ENCODE data around the gene TSPAN11. TPM values are rescaled to one million over a fixed set of nuclear protein-coding genes. Genes with fewer than 3 reads are reported as not detected.

TSPAN11 gene
- polyA plus RNA-seq, 1 experiment = 0.37 TPM

DNA sequence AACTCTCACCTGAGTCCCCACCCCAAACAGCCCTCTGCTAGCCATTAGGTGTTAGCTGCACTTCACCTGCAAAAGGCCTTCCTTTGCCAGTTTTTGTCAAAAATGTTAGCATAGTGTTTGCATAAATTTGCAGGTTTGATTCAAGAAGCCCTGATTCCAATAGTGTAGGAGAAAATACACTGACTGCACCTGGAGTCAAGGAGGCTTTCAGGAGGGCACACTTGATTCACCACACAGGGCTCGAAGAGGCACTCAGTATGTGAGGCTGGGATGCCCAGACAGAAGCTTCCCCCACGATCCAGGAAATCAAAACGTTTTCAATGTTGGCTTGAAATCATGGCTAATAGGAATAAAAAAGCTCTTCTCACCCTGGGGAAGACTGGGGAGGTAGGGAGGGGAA is 106.6 kb downstream of the TSPAN11 start:
- ChIA-PET CTCF (no interaction called here), POLR2A (no interaction called here)

DNA sequence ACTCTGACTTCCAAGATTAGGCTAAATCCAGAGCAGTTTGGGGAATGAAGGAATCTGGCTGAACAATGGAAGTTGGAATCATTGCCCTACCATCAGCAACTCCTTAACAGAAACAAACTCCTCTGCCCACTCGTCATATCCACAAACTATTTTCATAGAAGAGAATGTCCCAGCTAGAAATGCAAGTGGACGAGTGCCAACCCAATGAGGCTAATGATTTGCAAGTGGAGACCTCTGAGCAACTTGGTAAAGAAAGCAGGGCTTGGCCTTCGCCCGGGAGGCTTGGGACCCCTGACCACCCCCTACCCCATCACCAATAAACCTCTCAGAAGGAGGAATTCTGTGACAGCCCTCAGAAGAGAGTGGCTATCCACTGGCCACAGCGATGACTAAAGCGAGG is 107.1 kb downstream of the TSPAN11 start:
- CTCF ChIA-PET = no interaction called here
- peaks cover 18% of the 10 kb centered on the region for H3K27me3 ChIP-seq (ENCODE audit: control insufficient read depth, insufficient read depth, low read length)
- POLR2A ChIA-PET = no interaction called here
- TF ChIP-seq, protein P1, sequence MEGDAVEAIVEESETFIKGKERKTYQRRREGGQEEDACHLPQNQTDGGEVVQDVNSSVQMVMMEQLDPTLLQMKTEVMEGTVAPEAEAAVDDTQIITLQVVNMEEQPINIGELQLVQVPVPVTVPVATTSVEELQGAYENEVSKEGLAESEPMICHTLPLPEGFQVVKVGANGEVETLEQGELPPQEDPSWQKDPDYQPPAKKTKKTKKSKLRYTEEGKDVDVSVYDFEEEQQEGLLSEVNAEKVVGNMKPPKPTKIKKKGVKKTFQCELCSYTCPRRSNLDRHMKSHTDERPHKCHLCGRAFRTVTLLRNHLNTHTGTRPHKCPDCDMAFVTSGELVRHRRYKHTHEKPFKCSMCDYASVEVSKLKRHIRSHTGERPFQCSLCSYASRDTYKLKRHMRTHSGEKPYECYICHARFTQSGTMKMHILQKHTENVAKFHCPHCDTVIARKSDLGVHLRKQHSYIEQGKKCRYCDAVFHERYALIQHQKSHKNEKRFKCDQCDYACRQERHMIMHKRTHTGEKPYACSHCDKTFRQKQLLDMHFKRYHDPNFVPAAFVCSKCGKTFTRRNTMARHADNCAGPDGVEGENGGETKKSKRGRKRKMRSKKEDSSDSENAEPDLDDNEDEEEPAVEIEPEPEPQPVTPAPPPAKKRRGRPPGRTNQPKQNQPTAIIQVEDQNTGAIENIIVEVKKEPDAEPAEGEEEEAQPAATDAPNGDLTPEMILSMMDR (IDR thresholded peaks at IDR 0.05; ENCODE audit: low read depth, low read length) = no peak
- H3K4me3 ChIP-seq (ENCODE audit: low read depth, low read length) = no peak overlapping the region
- no peaks in the 10 kb centered on the region for H3K9me3 ChIP-seq (ENCODE audit: control insufficient read depth, insufficient read depth, low read length)
- DNase-seq (ENCODE audit: low read depth, low spot score) = no peak
- H3K27ac ChIP-seq (ENCODE audit: low read depth, low read length) = no peak overlapping the region

More for the DNA sequence above, 106.6 kb downstream of the TSPAN11 start:
- peaks cover 18% of the 10 kb centered on the region for H3K27me3 ChIP-seq (ENCODE audit: control insufficient read depth, insufficient read depth, low read length)
- no peak for DNase-seq (ENCODE audit: low read depth, low spot score)
- H3K27ac ChIP-seq (ENCODE audit: low read depth, low read length) = no peak overlapping the region
- H3K9me3 ChIP-seq (ENCODE audit: control insufficient read depth, insufficient read depth, low read length) = no peaks in the 10 kb centered on the region
- TF ChIP-seq, protein P1 (IDR thresholded peaks at IDR 0.05; ENCODE audit: low read depth, low read length) = no peak
- no peak overlapping the region for H3K4me3 ChIP-seq (ENCODE audit: low read depth, low read length)

DNA sequence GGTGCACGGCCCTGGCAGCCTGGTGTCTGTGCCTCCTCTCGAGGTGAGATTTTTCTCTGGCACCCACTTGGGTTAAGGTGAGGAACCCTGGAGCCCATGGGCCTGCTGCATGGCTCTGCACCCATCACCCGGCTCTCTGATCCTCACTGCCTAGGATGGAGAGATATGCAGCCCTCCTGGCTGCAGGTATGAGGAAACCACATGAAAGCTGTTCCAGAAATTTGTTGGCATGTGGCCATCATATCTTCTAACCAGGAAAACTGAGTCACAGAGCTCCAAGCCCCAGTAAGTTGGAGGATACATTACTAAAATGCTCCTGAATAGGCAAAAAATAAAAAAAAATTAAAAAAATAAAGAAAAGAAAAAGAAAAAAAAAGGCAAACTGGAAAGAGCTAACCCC is 107.8 kb downstream of the TSPAN11 start:
- Histone ChIP-seq H3K4me3 (ENCODE audit: low read depth, low read length) (no peak overlapping the region), H3K9me3 (ENCODE audit: control insufficient read depth, insufficient read depth, low read length) (no peaks in the 10 kb centered on the region), H3K27ac (ENCODE audit: low read depth, low read length) (no peak overlapping the region), H3K27me3 (ENCODE audit: control insufficient read depth, insufficient read depth, low read length) (peaks cover 18% of the 10 kb centered on the region)
- DNase-seq (ENCODE audit: low read depth, low spot score) = no peak
- ChIA-PET CTCF (interaction anchor here (1.5 kb wide), 1 partner anchor 187 kb away, joined by 3 read pairs; no protein-coding TSS in a partner anchor), POLR2A (no interaction called here)
- TF ChIP-seq, protein P1 (IDR thresholded peaks at IDR 0.05; ENCODE audit: low read depth, low read length) = no peak

DNA sequence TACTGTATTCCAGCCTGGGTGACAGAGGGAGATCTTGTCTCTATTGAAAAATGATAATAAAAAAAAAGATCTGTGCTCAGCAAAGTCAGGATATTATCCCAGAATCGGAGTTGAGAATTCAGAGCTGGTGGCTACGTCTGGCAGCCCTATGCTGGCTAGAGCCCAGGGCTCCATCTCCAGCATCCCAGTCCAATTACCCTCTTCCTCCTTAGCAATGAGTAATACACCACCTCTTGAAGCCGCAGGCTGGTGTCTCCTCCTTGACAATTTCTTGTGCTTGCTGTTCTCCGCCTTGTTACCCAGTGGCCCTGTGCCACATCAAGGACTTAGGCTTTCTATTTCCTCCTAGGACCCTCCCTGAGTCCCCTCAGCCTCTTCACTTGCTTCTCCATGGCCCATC is 108.7 kb downstream of the TSPAN11 start:
- H3K27ac ChIP-seq (ENCODE audit: low read depth, low read length) = no peak overlapping the region
- POLR2A ChIA-PET = no interaction called here
- peaks cover 14% of the 10 kb centered on the region for H3K27me3 ChIP-seq (ENCODE audit: control insufficient read depth, insufficient read depth, low read length)
- DNase-seq (ENCODE audit: low read depth, low spot score) = no peak
- TF ChIP-seq, protein P1 (IDR thresholded peaks at IDR 0.05; ENCODE audit: low read depth, low read length) = no peak
- CTCF ChIA-PET = interaction anchor here (1.3 to 1.5 kb wide), 2 partner anchors 14 to 188 kb away, joined by 3 read pairs; no protein-coding TSS in a partner anchor
- H3K9me3 ChIP-seq (ENCODE audit: control insufficient read depth, insufficient read depth, low read length) = no peaks in the 10 kb centered on the region
- H3K4me3 ChIP-seq (ENCODE audit: low read depth, low read length) = no peak overlapping the region

DNA sequence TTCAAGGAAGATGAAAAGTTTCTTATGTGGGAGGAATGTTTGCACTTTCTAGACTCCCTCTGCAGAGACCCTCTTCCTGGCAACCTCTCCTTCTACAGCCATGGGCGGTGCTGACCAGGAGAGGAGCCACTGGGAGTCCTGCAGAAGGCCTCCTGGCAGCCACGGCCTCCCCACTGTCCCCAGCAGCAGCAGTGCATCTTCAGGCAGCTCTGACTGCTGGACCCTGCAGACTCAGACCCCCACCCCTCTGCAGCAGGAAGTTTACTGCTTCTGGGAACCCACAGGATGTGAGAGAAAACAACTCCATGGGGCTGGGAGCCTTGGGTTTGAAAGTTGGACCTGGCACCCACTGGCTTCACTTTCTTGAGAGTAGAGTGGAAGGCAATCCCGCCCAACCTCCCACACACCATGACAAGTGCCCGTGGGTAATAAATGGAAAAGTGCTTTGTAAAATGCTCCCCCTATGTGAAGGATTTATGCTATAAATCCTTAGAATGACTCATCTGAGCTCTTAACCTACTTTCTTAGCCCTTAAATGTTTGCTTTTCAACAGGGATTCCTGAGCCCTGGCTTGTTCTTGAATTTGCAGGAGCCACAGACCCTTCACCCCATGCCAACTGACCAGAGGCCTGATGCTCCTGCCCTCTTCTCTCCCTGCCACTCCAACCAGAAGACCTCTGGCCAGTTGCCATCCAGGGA is 109.6 kb downstream of the TSPAN11 start:
- no peak overlapping the region for H3K27ac ChIP-seq (ENCODE audit: low read depth, low read length)
- DNase-seq (ENCODE audit: low read depth, low spot score) = no peak
- no peak overlapping the region for H3K4me3 ChIP-seq (ENCODE audit: low read depth, low read length)
- CTCF ChIA-PET = interaction anchor here (1.3 kb wide), 1 partner anchor 14 kb away, joined by 3 read pairs; no protein-coding TSS in a partner anchor
- H3K9me3 ChIP-seq (ENCODE audit: control insufficient read depth, insufficient read depth, low read length) = no peaks in the 10 kb centered on the region
- POLR2A ChIA-PET = no interaction called here
- TF ChIP-seq, protein P1 (IDR thresholded peaks at IDR 0.05; ENCODE audit: low read depth, low read length) = no peak
- H3K27me3 ChIP-seq (ENCODE audit: control insufficient read depth, insufficient read depth, low read length) = peaks cover 11% of the 10 kb centered on the region
